Fibroblast of skin of abdomen (primary cell): ENCODE measurements around the gene CT45A2. TPM values are rescaled to one million over a fixed set of nuclear protein-coding genes. Genes with fewer than 3 reads are reported as not detected.
"Not testable (repeated sequence)": the region's sequence is repeated elsewhere in the genome, so short reads cannot be mapped to it uniquely, and the experiment has no call there.

Experiments
- DNase-seq: peaks from one replicate; pipeline ENCODE4 v3.0.0-alpha.2; 2013
- polyA plus RNA-seq, 2 experiments: library from polyadenylated mRNA; unstranded; fragments of 120-200 nt; gene quantifications; one replicate each; pipeline ENCODE4 v1.2.1, GENCODE V29; 2013; ENCODE audit not compliant: insufficient read length in 2 of 2

Gene CT45A2, protein sequence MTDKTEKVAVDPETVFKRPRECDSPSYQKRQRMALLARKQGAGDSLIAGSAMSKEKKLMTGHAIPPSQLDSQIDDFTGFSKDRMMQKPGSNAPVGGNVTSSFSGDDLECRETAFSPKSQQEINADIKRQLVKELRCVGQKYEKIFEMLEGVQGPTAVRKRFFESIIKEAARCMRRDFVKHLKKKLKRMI
- not detected for polyA plus RNA-seq (2013, experiment 1 of 2; ENCODE audit: insufficient read length)
- polyA plus RNA-seq (2013, experiment 2 of 2; ENCODE audit: insufficient read length) = not detected

GRCh38 chrX:135819912-135820311, at the start of gene CT45A2:
CT45A2 (minus strand) TSS chrX:135820012; CDS start chrX:135816265, 3,747 bp downstream.
- not testable (repeated sequence) for DNase-seq

- DNase-seq = not testable (repeated sequence)
Observed at GRCh38 chrX:135854438-135854837, 34.6 kb upstream of the CT45A2 start, which contains the start of gene CT45A8. CT45A8 (minus strand) TSS chrX:135854538; CDS start chrX:135850783, 3,755 bp downstream.

- DNase-seq = not testable (repeated sequence)
Observed at GRCh38 chrX:135837180-135837579, 17.4 kb upstream of the CT45A2 start, which contains the start of gene CT45A7. CT45A7 (minus strand) TSS chrX:135837280; CDS start chrX:135833533, 3,747 bp downstream.

GRCh38 chrX:135802687-135803086, 17.1 kb downstream of the CT45A2 start, which contains the start of gene CT45A6:
CT45A6 (minus strand) TSS chrX:135802787; CDS start chrX:135798993, 3,794 bp downstream.
- DNase-seq = not testable (repeated sequence)

DNA sequence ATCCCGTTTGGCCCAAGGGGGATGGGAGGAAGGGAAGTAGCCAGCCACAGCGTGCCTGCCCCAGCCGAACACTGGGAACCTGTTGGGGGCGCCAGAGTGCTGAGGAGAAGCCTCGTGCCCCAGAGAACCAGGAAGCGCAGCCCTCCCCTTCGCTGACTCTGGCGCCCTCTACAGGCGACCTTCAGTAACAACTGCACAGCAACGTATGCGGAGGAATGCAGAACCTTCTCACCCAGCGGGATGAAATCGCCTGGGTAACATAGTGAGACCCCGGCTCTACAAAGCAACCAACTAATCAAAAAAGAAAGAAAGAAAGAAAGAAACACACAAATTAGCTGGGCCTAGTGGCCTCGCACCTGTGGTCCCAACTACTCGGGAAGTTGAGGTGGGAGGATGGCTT, 34.4 kb downstream of the CT45A2 start, which contains the start of gene CT45A5:
TSS of gene CT45A5 (minus strand) at position 101 of the 400 bp plus-strand sequence. CDS start 3,774 bp downstream, outside the sequence.
- not testable (repeated sequence) for DNase-seq

- DNase-seq = not testable (repeated sequence)
Observed at GRCh38 chrX:135768091-135768490, 51.7 kb downstream of the CT45A2 start, which contains the start of gene CT45A3. CT45A3 (minus strand) TSS chrX:135768191; CDS start chrX:135764444, 3,747 bp downstream.
